ENCODE measurements around the gene INPP4A.

DNA sequence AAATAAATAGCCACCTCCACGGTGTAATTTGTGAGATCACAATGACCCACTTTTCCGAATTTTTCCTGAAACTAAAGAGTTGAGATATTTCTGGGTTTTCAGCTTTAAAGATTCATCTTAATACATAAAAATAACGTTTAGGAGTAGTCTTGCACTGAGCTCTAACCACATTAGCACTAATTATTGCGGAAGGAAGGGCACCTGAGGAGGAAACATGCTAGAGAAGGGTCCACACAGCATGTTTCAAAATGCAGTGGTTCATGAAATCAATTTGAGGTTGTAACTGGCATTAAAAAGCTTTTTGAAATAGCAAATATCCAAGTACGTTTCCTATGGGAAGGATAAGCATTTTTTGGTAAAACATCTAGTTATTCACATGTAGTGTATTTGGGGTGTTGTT, 8.4 kb downstream of the INPP4A start:
- TF ChIP-seq EZH2 (IDR thresholded peaks at IDR 0.05; ENCODE audit: borderline replicate concordance, low read depth, low read length, severe bottlenecking) (no peak), POLR2A (IDR thresholded peaks at IDR 0.05; ENCODE audit: low read depth, low read length) (no peak)
- TF ChIP-seq, protein P1, sequence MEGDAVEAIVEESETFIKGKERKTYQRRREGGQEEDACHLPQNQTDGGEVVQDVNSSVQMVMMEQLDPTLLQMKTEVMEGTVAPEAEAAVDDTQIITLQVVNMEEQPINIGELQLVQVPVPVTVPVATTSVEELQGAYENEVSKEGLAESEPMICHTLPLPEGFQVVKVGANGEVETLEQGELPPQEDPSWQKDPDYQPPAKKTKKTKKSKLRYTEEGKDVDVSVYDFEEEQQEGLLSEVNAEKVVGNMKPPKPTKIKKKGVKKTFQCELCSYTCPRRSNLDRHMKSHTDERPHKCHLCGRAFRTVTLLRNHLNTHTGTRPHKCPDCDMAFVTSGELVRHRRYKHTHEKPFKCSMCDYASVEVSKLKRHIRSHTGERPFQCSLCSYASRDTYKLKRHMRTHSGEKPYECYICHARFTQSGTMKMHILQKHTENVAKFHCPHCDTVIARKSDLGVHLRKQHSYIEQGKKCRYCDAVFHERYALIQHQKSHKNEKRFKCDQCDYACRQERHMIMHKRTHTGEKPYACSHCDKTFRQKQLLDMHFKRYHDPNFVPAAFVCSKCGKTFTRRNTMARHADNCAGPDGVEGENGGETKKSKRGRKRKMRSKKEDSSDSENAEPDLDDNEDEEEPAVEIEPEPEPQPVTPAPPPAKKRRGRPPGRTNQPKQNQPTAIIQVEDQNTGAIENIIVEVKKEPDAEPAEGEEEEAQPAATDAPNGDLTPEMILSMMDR (IDR thresholded peaks at IDR 0.05; ENCODE audit: extremely low read depth in 1 of 2, insufficient read depth in 1 of 2, low read depth in 1 of 2, low read length in 2 of 2) = no peak

Data from endothelial cell of umbilical vein (primary cell).